ENCODE results near the gene UNC5C.

DNA sequence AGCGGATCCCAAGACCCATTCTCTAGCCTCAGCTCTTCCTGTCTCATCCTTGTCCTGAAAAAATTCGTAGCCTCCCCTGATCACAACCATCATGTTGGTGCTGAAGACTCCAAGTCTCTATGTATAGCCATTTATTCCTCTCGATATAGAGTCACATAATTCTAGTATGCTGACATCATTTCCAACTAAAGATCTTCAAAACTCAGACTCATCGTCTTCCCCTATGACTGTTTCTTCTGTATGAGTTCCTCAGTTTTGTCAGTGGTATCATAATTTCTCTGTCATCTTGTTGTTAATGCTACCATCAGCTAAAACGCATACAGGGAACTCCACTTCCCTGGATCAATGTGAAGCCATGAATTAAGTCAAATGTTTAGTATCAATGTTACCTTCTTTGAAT is 41.2 kb downstream of the UNC5C start:
- no peak for TF ChIP-seq CTCF (conservative IDR thresholded peaks at IDR 0.05; ENCODE audit: low read depth, low read length)
- TF ChIP-seq EZH2 (IDR thresholded peaks at IDR 0.05; ENCODE audit: borderline replicate concordance, low read depth, low read length, poor library complexity, severe bottlenecking) = no peak
